SH-SY5Y (cell line): Measurements from ENCODE around the gene NAT16.

Experiments used
- GATA2 ChIP-seq: IDR thresholded peaks from 2 replicates; pipeline ENCODE4 v1.6.1; 2011; ENCODE audit warnings: mild to moderate bottlenecking, low read depth, low read length
- GATA3 ChIP-seq: IDR thresholded peaks from 2 replicates; pipeline ENCODE4 v1.6.1; 2011; ENCODE audit warnings: low read depth, mild to moderate bottlenecking, low read length, moderate library complexity

- TF ChIP-seq GATA2 (no peak), GATA3 (no peak)
Measured at GRCh38 chr7:101140746-101141382, 39.2 kb downstream of the NAT16 start.
